GM23248 (cell line): ENCODE data around the gene RBM17. TPM values are rescaled to one million over a fixed set of nuclear protein-coding genes. Genes with fewer than 3 reads are reported as not detected.
A peak's percentile ranks its signal among the peaks of the same experiment; 100 is the strongest.

Source experiments
- DNase-seq: peaks from one replicate; pipeline ENCODE4 v3.0.0-alpha.2; 2015
- H2AFZ ChIP-seq: fragments of 200-600 bp; sonication (generic); 2 replicates; pipeline ENCODE4 v1.6.1; 2016; ENCODE audit warnings: antibody characterized with exemption
- H3F3A ChIP-seq: fragments of 200-600 bp; sonication (generic); 2 replicates; pipeline ENCODE4 v1.6.1; 2016; ENCODE audit warnings: mild to moderate bottlenecking, antibody characterized with exemption, mixed run types; ENCODE audit not compliant: insufficient read depth
- H3K27ac ChIP-seq: fragments of 200-600 bp; sonication (generic); 2 replicates; pipeline ENCODE4 v1.5.1; 2016; ENCODE audit warnings: mild to moderate bottlenecking
- H3K27me3 ChIP-seq: fragments of 200-600 bp; sonication (generic); replicated peaks from 2 replicates; pipeline ENCODE4 v1.6.1; 2016; ENCODE audit warnings: mild to moderate bottlenecking; ENCODE audit not compliant: insufficient read depth
- H3K36me3 ChIP-seq: fragments of 200-600 bp; sonication (generic); 2 replicates; pipeline ENCODE4 v1.6.1; 2016; ENCODE audit warnings: low read depth, mild to moderate bottlenecking
- H3K4me1 ChIP-seq: fragments of 200-600 bp; sonication (generic); 2 replicates; pipeline ENCODE4 v1.6.1; 2016; ENCODE audit warnings: mild to moderate bottlenecking; ENCODE audit not compliant: insufficient read depth
- H3K4me2 ChIP-seq: fragments of 200-600 bp; sonication (generic); one replicate; pipeline ENCODE4 v1.6.1; 2016; ENCODE audit warnings: mild to moderate bottlenecking; ENCODE audit not compliant: unreplicated experiment
- H3K4me3 ChIP-seq: fragments of 200-600 bp; sonication (generic); 2 replicates; pipeline ENCODE4 v1.5.1; 2016; ENCODE audit warnings: mild to moderate bottlenecking
- H3K79me2 ChIP-seq: fragments of 200-600 bp; sonication (generic); 2 replicates; pipeline ENCODE4 v1.6.1; 2016; ENCODE audit warnings: mild to moderate bottlenecking; ENCODE audit not compliant: insufficient read depth
- H3K9ac ChIP-seq: fragments of 200-600 bp; sonication (generic); 2 replicates; pipeline ENCODE4 v1.6.1; 2016; ENCODE audit warnings: mild to moderate bottlenecking
- H3K9me2 ChIP-seq: fragments of 200-600 bp; sonication (generic); 2 replicates; pipeline ENCODE4 v1.6.1; 2016; ENCODE audit warnings: mixed run types, mild to moderate bottlenecking, moderate library complexity; ENCODE audit not compliant: insufficient read depth
- H3K9me3 ChIP-seq: fragments of 200-600 bp; sonication (generic); one replicate; pipeline ENCODE4 v1.6.1; 2017; ENCODE audit warnings: low read depth
- H4K20me1 ChIP-seq: fragments of 200-600 bp; sonication (generic); 2 replicates; pipeline ENCODE4 v1.6.0; 2016; ENCODE audit not compliant: insufficient read depth
- EZH2 ChIP-seq: fragments of 200-600 bp; sonication (generic); IDR thresholded peaks from 2 replicates; pipeline ENCODE4 v1.6.1; 2018; ENCODE audit warnings: antibody characterized with exemption, mild to moderate bottlenecking; ENCODE audit not compliant: insufficient read depth, poor library complexity, severe bottlenecking
- EZH2phosphoT487 ChIP-seq: fragments of 200-600 bp; sonication (generic); IDR thresholded peaks from 2 replicates; pipeline ENCODE4 v1.6.1; 2018; ENCODE audit warnings: antibody characterized with exemption, moderate library complexity, mild to moderate bottlenecking, low read depth; ENCODE audit not compliant: insufficient read depth
- WGBS, 2 experiments: methylation state at CpG; one replicate each; pipeline ENCODE4 v1.1.6; 2015 to 2017; ENCODE audit warnings: low lambda C conversion rate in 2 of 2, low coverage in 1 of 2; ENCODE audit errors: missing lambda C conversion rate in 2 of 2; 5-methylcytosine and 5-hydroxymethylcytosine counted together
- in situ Hi-C: fragments of 300-500 bp; cut with MboI; formaldehyde crosslinking; loops from 2 replicates; pipeline ENCODE4 v1.15.0; 2020
- polyA plus RNA-seq: library from polyadenylated mRNA; unstranded; fragments of >200 nt; fragmentation: Nextera tagmentation; extraction: Ambion mirVana; gene quantifications from 2 replicates; pipeline ENCODE4 v1.2.1, GENCODE V29; 2016
- total RNA-seq: library from RNA; depleted of rRNA; stranded (reverse); fragments of >200 nt; shearing (Covaris generic); gene quantifications from 2 replicates; pipeline ENCODE4 v1.2.3, GENCODE V29; 2014

The RBM17 gene
- total and polyA plus RNA-seq, 2 experiments from 2014 or later, result 24.1 to 99.9 TPM

- in situ Hi-C loops, result no loop called here
- no peak for DNase-seq
- Histone ChIP-seq H3K9me2 (no peaks in the 10 kb centered on the region), H4K20me1 (no peaks in the 10 kb centered on the region), H3K27ac (no peak overlapping the region), H3K79me2 (no peaks in the 10 kb centered on the region), H3K36me3 (no peaks in the 10 kb centered on the region), H3K4me2 (no peak overlapping the region), H3K9ac (no peak overlapping the region), H3K9me3 (no peaks in the 10 kb centered on the region), H3K27me3 (no peaks in the 10 kb centered on the region), H3K4me1 (peaks cover 9% of the 10 kb centered on the region), H3F3A (peaks cover 25% of the 10 kb centered on the region), H3K4me3 (peak overlapping the region; percentile 84; the same call in 1 of the 2 replicates), H2AFZ (no peak overlapping the region)
- TF ChIP-seq EZH2phosphoT487, result no peak
- no peak for TF ChIP-seq EZH2
- 77 to 79% methylated on average over 22 of the region's 22 CpGs for WGBS, 2 experiments
Observed at GRCh38 chr10:6146013-6146785, 57.4 kb downstream of the RBM17 start.

- H3K4me3 ChIP-seq, result no peak overlapping the region
- no peak overlapping the region for H3K9ac ChIP-seq
- H3K79me2 ChIP-seq, result no peaks in the 10 kb centered on the region
- no peak for DNase-seq
- H3K4me1 ChIP-seq, result peaks cover 9% of the 10 kb centered on the region
- no peaks in the 10 kb centered on the region for H3K9me2 ChIP-seq
- no peaks in the 10 kb centered on the region for H3K27me3 ChIP-seq
- H3K4me2 ChIP-seq, result no peak overlapping the region
- WGBS, 2 experiments, result 94 to 97% methylated on average over 11 of the region's 11 CpGs
- in situ Hi-C loops, result no loop called here
- H2AFZ ChIP-seq, result no peak overlapping the region
- H4K20me1 ChIP-seq, result no peaks in the 10 kb centered on the region
- H3K36me3 ChIP-seq, result no peaks in the 10 kb centered on the region
- no peak for TF ChIP-seq EZH2phosphoT487
- H3K9me3 ChIP-seq, result no peaks in the 10 kb centered on the region
- H3F3A ChIP-seq, result peaks cover 19% of the 10 kb centered on the region
- no peak overlapping the region for H3K27ac ChIP-seq
Observed at GRCh38 chr10:6146921-6147320, 58.1 kb downstream of the RBM17 start.

DNA sequence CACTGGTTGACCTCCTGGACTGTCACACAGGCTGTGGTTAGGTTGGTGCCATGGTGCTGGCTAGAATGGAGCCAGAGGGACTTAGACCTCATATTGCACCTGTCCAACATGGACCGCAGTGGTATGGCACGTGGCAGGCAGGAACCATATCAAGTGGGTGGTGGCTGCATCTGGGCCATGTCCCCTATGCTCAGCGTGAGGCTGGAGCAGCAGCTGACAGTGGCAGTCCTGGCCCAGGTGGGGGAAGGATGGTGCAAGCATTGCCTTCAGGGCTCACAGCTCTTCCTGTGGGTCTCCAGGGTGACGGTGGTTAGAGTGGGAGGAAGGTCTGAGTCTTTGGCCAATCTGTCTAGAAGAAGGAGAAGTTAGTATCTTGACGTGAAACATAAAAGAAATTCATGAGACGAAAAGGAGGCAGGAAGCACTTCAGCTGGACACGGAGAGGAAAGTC, 59.4 kb downstream of the RBM17 start:
- Histone ChIP-seq H3K4me1 (no peaks in the 10 kb centered on the region), H3K4me2 (no peak overlapping the region), H3K4me3 (no peak overlapping the region), H3K9me3 (no peaks in the 10 kb centered on the region), H3K27me3 (no peaks in the 10 kb centered on the region), H3K36me3 (no peaks in the 10 kb centered on the region), H4K20me1 (no peaks in the 10 kb centered on the region), H2AFZ (no peak overlapping the region), H3K9ac (no peak overlapping the region), H3K27ac (no peak overlapping the region), H3K9me2 (no peaks in the 10 kb centered on the region), H3K79me2 (no peaks in the 10 kb centered on the region), H3F3A (peaks cover 7% of the 10 kb centered on the region)
- in situ Hi-C loops, result no loop called here
- no peak for DNase-seq
- WGBS, 2 experiments, result 84 to 91% methylated on average over 7 of the region's 7 CpGs
- TF ChIP-seq EZH2, result no peak
- TF ChIP-seq EZH2phosphoT487, result no peak

DNA sequence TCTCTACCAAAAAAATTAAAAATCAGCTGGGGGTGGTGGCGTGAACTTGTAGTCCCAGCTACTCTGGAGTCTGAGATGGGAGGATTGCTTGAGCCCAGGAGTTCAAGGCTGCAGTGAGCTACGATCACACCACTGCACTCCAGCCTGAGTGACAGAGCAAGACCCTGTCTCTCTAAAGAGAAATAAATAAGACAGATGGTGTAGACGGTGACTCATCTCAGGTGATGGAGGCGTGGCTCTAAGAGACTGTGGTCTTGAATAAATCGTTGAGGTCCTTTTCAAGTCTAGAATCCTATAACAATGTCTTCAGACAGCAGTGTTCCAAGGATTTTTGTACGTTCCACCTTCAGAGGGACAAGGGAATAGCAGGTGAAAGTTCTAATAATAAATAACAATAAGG, 60.1 kb downstream of the RBM17 start:
- DNase-seq, result no peak
- H3K79me2 ChIP-seq, result no peaks in the 10 kb centered on the region
- no peak overlapping the region for H3K9ac ChIP-seq
- H3K27ac ChIP-seq, result no peak overlapping the region
- no peaks in the 10 kb centered on the region for H3K27me3 ChIP-seq
- no peak overlapping the region for H3K4me2 ChIP-seq
- H2AFZ ChIP-seq, result no peak overlapping the region
- H3F3A ChIP-seq, result peaks cover under 1% of the 10 kb centered on the region; the same call in 1 of the 2 replicates
- H3K4me3 ChIP-seq, result no peak overlapping the region
- no peaks in the 10 kb centered on the region for H3K36me3 ChIP-seq
- TF ChIP-seq EZH2 (no peak), EZH2phosphoT487 (no peak)
- H4K20me1 ChIP-seq, result no peaks in the 10 kb centered on the region
- no peaks in the 10 kb centered on the region for H3K9me3 ChIP-seq
- in situ Hi-C loops, result no loop called here
- no peaks in the 10 kb centered on the region for H3K9me2 ChIP-seq
- WGBS, 2 experiments, result 83 to 86% methylated on average over 6 of the region's 6 CpGs
- H3K4me1 ChIP-seq, result no peaks in the 10 kb centered on the region
